GM18520 (cell line): ENCODE measurements around the gene KIF21B.

Experiments used
- ATAC-seq: cut with Tn5 transposase; IDR thresholded peaks from one replicate; pipeline ENCODE4 v1.9.1; 2021; ENCODE audit not compliant: unreplicated experiment

KIF21B gene

GRCh38 chr1:201000391-201000790 lies 23.1 kb downstream of the KIF21B start:
- ATAC-seq, result no peak

- ATAC-seq, result no peak
Observed at GRCh38 chr1:200999667-201000066, 23.8 kb downstream of the KIF21B start.

- ATAC-seq, result no peak
Observed at GRCh38 chr1:200998323-200998722, 25.2 kb downstream of the KIF21B start.

GRCh38 chr1:200992382-200993048 lies 31.0 kb downstream of the KIF21B start:
- ATAC-seq, result no peak

- no peak for ATAC-seq
Observed at GRCh38 chr1:200991097-200991614, 32.4 kb downstream of the KIF21B start.

GRCh38 chr1:200990114-200990513 lies 33.4 kb downstream of the KIF21B start:
- ATAC-seq, result no peak

GRCh38 chr1:200989337-200989736 lies 34.2 kb downstream of the KIF21B start:
- ATAC-seq, result no peak

- no peak for ATAC-seq
Observed at GRCh38 chr1:200988693-200989092, 34.8 kb downstream of the KIF21B start.

- ATAC-seq, result no peak
Observed at GRCh38 chr1:200985481-200985880, 38.0 kb downstream of the KIF21B start.

- ATAC-seq, result no peak
Observed at GRCh38 chr1:200983035-200983561, 40.4 kb downstream of the KIF21B start.

GRCh38 chr1:200982071-200982945 lies 41.2 kb downstream of the KIF21B start:
- no peak for ATAC-seq

- ATAC-seq, result no peak
Observed at GRCh38 chr1:200981278-200981677, 42.2 kb downstream of the KIF21B start.

GRCh38 chr1:200980873-200981272 lies 42.6 kb downstream of the KIF21B start:
- ATAC-seq, result no peak

- no peak for ATAC-seq
Observed at GRCh38 chr1:200980452-200980772, 43.1 kb downstream of the KIF21B start.

- ATAC-seq, result no peak
Observed at GRCh38 chr1:200979574-200980451, 43.7 kb downstream of the KIF21B start.

- no peak for ATAC-seq
Observed at GRCh38 chr1:200977071-200977754, 46.3 kb downstream of the KIF21B start.

GRCh38 chr1:200976634-200977033 lies 46.9 kb downstream of the KIF21B start:
- ATAC-seq, result no peak

GRCh38 chr1:200975458-200975857 lies 48.1 kb downstream of the KIF21B start:
- no peak for ATAC-seq

- ATAC-seq, result no peak
Observed at GRCh38 chr1:200974711-200975110, 48.8 kb downstream of the KIF21B start.

GRCh38 chr1:200973937-200974657 lies 49.4 kb downstream of the KIF21B start:
- ATAC-seq, result no peak
